HG03135 (cell line): Measurements from ENCODE around the gene CEND1.
A peak's percentile ranks its signal among the peaks of the same experiment; 100 is the strongest.
"Not testable (repeated sequence)": the region's sequence is repeated elsewhere in the genome, so short reads cannot be mapped to it uniquely, and the experiment has no call there.

ENCODE experiments used
- ATAC-seq: cut with Tn5 transposase; IDR thresholded peaks from one replicate; pipeline ENCODE4 v1.9.1; 2021; ENCODE audit warnings: mild to moderate bottlenecking, moderate library complexity; ENCODE audit not compliant: unreplicated experiment

The CEND1 gene

DNA sequence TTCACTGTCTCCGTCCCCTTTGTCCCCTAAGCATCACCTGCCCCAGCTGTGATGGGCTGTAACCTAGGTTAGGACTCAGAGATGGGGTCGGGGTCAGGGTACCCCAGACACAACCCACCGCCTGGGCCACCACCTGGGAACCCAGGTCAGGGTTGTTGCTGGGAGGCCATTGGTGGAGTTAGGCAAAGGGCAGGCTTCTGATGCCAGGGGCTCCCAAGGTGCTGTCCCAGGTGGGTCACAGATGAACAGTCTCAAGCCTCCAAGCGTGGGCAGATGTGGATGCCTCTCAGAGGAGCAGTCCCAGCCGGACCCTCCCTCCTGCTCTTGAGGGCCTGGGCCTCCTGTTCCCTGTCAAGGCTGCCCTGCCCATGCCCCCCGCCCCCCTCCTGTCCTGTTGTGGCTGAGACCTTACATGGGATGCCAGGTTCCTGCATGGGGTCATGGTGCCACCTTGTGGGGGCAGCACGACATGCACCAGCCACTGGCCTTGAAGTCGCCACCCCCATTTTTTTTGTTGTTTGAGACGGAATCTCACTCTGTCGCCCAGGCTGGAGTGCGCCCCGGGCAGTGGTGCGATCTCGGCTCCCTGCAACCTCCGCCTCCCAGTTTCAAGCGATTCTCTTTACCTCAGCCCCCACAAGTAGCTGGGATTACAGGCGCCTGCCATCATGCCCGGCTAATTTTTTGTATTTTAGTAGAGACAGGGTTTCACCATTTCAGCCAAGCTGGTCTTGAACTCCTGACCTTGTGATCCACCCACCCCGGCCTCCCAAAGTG is 24.7 kb downstream of the CEND1 start:
- ATAC-seq: no peak

DNA sequence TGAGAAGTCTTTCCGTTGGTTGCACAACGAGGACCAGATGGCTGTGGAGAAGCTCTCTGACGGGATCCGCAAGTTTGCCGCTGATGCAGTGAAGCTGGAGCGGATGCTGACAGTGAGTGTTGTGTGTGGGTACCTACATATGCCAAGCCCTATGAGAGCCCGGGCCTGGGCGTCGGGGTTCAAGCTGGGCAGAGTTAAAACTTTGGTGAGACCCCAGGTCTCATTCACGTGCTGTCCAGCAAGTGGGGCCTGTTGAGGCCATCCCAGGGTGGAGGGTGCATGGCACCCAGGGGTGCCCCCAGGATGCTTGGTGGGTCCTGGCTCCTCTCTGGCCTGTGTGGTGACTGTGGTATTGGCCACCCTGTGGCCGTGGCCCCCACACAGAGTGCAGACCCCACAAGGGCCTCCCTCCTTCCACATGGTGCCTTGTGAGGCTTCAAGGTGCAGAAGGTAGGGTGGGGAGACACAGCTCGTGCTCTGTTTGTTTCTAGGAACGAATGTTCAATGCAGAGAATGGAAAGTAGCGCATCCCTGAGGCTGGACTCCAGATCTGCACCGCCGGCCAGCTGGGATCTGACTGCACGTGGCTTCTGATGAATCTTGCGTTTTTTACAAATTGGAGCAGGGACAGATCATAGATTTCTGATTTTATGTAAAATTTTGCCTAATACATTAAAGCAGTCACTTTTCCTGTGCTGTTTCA is 25.4 kb downstream of the CEND1 start:
- no peak for ATAC-seq

DNA sequence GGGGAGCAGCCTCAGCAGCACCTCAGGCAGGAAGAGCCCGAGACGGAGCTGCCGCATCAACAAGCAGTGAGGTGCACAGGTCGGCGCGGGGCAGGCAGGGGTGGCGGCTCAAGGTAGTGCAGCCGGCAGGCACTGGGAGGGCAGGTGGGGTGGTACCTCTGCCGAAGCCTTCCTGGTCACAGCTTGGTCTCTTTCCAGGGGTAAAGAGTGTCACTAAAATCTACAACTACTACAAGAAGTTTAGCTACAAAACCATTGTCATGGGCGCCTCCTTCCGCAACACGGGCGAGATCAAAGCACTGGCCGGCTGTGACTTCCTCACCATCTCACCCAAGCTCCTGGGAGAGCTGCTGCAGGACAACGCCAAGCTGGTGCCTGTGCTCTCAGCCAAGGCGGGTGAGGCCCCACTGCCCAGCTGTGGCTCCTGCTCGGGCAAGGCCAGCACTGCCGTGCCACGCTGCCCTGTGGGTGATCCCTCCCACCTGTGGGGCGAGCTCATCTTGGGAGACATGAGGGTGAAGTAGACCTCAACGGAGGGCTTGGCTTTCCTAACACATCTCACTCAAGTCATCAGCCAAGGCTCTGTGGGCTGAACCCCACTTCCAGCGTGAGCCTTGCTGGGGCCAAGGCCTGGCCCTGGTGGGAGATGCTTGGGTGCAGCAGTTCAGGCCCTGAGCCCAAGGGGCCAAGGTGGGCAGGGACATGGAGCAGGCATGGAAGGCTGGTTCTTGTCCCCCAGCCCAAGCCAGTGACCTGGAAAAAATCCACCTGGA is 26.2 kb downstream of the CEND1 start:
- ATAC-seq: no peak

DNA sequence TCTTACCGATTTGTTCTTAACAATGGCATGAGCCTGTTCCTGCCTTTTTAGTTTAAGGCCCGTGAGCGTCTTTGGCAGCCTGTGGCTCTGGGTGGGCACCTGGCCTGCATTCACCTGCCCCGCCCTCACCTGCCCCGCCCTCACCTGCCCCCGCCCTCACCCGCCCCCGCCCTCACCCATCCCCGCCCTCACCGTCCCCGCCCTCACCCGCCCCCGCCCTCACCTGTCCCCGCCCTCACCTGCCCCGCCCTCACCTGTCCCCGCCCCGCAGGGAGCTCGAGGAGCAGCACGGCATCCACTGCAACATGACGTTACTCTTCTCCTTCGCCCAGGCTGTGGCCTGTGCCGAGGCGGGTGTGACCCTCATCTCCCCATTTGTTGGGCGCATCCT is 26.8 kb downstream of the CEND1 start:
- no peak for ATAC-seq

DNA sequence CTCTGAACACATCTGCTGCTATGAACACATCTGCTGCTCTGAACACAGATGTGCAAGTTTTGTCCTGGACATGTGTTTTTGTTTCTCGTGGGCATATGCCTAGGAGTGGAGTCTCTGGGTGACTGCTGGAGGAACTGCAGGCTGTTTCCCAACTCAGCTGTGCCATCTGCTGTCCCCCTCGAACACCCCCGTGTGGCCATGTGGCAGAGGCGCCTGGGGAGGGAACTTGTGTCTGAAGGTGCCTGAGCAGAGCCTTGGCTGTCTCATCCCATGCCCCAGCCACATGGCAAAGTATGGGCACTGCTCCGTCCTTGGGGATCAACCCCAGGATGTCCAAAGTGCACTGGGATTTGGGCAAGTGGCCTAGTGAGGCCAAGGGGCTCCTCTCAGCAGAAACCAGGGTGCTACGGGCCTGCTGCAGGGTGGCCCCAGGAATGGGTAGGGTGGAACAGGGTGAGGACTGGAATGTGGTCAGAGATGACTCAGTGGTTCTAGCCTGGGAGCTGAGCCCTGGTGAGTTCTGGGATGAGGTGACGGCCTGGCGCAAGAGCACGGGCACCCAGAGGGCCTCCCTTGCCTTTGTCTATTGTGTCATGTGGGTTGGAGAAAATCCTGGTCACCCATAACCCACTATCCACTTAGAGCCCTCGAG is 27.3 kb downstream of the CEND1 start:
- ATAC-seq: no peak

DNA sequence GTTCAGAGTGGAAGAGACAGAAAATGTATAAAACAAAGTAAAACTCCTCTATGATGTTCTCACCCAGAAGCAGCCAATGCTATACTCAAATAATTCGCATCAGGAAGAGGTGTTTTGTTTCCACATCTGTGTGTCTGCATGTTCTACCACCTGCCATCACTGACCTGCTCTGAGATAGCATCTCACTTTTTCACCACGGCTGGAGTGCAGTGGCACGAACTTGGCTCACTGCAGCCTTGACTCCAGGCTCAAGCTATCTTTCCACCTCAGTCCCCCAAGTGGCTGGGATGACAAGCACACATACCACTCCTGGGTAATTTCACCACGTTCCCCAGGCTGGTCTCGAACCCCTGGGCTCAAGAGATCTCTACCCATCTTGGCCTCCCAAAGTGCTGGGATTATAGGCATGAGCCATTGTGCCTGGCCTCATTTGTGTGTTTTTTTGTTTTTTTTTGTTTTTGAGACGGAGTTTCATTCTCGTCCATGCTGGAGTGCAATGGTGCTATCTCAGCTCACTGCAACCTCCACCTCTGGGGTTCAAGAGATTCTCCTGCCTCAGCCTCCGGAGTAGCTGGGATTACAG is 28.3 kb downstream of the CEND1 start:
- ATAC-seq: no peak

DNA sequence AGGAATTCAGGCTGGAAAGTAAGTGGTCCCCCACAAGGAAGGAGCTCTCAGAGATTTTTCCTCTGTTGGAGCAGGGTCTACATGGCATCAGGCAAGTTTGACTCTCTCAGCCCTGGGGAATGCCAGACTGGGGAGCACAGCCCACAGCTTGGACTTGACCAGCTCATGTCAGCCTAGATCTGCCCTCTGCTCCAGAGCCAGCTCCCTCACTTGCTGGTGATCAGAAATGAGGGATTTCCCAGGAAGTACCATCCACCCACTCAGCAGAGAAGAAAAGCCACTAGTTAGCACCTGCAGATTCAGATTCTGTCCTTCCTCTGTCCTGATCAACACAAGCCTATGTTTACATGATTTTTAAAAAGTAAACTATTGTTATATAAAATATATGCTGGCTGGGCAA is 29.7 kb downstream of the CEND1 start:
- no peak for ATAC-seq

DNA sequence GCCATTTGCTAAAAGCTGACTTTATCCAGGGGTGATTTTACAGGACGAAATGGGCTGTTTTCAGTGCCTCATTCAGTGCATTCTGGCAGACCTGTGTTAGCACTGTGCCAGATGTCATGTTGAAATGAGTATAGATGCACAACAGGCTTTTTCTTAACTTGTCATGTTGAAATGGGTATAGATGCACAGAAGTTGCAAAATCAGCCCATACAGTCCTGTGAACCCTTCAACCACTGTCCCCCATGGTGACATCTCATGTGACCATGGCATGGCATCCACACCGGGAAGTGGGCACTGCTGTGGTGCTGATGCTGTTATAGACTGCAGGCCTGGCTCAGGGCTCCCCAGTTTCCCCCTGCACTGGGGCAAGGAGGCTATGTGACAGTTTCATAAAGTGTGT is 40.2 kb downstream of the CEND1 start:
- ATAC-seq: no peak

DNA sequence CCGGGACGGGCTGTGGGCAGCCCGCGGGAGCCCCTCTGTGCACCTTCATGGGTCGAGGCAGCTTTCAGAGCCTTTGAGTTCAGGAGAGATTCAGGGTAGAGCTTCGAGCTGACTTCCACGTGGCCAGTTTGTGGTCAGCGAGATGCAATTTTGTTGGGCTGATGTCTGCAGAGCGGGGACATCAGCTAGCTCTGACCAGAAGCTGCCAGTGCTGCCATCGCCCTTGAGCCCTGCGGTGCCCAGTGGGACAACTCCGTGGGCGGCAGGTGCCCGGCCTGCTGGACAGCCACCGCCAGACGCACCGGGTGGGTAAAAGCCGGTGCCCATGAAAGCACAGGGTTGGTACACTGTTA is 41.9 kb downstream of the CEND1 start:
- peak; percentile 17 for ATAC-seq

DNA sequence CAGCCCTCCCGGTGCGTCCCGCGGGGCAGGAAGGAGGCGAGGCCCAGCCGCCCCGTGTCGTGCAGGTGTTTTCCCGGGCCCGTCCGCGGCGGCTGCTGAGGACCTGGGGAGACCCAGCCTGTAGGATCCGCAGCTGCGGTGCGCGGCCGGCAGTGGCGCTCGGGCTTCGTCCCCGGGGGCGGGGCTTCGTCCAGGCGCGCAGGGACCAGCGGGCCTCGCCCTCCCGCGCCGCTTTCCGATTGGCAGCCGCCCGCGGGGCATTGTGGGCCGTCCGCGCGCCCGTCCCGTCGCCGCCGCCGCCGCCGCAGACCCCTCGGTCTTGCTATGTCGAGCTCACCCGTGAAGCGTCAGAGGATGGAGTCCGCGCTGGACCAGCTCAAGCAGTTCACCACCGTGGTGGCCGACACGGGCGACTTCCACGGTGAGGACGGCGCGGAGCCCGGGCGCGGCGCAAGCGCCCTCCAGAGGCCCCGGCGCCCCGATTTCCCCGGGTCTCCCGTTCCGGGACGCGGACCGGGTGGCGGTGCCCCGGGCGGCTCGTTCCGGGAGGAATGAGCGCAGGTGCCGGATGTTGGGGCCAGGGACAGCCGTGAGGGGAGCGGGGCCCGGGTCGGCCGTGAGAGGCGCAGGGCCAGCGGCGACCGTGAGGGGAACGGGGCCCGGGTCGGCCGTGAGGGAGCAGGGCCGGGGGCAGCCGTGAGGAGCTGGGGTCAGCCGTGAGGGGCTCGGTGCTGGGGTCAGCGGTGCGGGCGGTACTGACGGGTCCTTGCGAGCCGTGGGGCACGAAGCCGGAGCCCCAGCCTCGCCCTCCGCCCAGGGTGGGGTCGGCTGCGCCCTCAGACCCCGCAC is 42.5 kb downstream of the CEND1 start, which contains the start of gene TALDO1:
TSS of gene TALDO1 (plus strand) at position 307 of the 849 bp plus-strand sequence. CDS start at position 325, 18 bp downstream.
- ATAC-seq: peak; percentile 83

DNA sequence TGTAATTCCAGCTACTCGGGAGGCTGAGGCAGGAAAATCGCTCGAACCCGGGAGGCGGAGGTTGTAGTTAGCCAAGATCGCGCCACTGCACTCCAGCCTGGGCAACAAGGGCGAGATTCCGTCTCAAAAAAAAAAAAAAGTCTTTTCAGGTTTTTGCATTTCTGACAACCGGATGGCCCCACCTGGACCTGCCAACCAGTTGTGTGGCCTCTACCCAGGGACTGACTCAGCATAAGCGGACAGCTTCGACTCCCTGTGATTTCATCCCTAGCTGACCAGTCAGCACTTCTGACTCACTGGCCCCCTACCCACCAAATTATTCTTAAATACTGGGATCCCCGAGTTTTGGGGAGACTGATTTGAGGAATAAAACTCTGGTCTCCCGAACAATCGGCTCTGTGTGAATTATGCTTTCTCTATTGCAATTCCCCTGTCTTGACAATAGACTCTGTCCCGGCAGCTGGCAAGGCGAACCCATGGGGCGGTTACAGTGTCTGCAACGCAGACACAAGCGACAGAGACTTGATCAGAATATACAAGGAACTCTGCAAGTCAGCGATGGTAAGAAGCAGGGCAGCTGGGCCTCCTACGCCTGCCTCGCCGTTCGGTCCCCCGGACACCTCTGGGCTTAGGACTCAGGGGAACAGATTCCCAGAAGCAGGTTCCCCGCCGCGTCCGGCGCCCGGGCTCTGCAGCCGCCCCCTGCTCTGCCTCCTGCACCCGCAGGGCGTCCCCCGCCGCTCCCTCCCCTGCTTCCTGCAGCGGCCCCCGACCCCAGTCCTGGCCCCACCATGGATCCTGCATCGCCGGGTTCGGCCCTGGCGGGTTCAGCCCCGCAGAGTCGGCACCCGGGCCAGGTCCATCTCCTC is 43.4 kb downstream of the CEND1 start:
- ATAC-seq: peak; percentile 29

DNA sequence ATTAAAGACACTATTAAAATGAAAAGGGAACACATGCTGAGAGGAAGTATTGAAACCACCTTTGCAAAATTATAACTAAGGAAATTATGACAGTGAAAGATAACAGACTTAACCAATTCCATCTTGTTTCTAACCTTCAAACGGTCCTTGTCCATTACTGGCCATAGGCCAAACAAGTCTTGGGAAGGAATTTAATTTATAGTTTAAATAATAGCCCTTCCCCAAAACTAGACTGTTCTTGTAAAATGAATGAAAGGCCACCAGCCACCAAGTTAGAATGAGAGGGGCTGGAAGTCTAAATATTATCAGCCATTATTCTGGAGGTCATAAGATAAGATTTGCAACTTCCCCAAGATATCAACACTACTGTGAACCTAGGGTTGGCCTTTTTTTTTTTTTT is 44.5 kb downstream of the CEND1 start:
- ATAC-seq: no peak

DNA sequence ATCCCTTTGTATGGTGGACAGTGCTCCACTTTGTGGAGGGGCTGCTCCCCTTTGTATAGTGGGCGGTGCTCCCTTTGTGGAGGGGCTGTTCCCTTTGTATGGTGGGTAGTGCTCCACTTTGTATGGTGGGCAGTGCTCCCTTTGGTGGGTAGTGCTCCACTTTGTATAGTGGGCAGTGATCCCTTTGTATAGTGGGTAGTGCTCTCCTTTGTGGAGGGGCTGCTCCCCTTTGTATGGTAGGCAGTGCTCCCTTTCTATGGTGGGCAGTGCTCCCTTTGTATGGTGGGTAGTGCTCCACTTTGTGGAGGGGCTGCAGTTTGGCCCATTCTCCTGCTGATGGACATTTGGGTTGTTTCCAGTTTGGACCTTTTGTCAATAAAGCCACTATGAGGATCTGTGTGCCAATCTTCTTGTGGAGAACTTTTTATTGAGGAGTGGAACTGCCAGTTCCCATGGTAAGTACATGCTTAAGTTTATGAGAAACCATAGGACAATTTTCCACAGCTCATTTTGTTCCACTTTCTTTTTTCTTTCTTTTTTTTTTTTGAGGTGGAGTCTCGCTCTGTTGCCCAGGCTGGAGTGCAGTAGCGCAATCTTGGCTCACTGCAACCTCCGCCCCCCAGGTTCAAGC is 47.2 kb downstream of the CEND1 start:
- no peak for ATAC-seq

DNA sequence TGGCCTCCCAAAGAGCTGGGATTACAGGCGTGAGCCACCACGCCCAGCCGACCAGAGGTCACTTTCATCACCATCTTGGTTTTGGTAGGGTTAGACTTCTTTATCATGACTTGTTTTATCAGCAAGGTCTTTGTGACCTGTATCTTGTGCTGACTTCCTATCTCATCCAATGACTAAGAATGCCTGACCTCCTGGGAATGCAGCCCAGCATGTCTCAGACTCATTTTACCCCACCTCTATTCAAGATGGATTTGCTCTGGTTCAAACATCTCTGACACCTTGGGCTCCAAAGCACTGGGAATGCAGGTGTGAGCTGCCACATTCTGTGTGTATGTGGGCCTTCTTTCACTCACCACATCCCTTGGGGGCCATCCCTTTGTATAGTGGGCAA is 47.7 kb downstream of the CEND1 start:
- no peak for ATAC-seq

DNA sequence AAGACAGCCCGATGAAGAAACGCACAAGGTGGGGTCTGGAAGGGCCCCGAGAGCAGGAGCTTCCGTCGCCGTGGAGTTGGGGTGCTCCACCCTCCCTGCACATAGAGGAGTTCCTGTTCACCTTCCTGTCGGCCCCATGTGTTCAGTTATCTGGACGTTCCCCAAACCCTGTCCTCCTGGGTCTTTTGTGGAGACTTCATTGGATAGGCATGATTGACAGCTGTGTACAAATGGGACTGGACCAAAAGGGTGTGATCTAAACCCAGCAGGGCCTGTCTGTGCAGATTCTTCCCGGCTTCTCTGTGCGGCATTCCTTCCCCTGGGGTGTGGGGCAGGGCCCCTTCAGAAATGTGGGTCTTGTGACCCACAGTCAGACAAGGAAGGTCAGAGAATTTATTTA is 52.0 kb downstream of the CEND1 start:
- not testable (repeated sequence) for ATAC-seq

DNA sequence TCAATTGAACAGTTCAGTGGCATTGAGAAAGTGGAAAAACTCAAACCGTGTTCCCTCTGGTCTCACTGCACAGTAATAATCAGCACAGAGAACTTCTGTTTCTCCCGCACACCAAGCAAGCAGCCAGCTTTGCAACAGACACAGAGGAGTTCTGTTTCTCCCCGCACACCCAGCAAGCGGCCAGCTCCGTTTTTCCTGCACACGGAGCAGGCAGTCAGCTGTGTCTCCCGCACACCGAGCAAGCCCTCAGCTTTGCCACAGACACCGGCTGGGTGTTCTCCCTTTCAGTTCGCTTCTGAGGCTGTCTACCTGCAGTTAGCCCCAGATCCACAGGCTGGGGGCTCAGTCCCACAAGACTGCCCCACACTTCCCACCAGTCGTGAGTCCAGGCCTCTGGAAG is 52.5 kb downstream of the CEND1 start:
- no peak for ATAC-seq
